OCI-LY1 (cell line): ENCODE measurements around the gene PCNT.

ENCODE experiments used
- CTCF ChIP-seq: fragments of 200-600 bp; sonication (generic), shearing (Covaris generic); IDR thresholded peaks from 2 replicates; pipeline ENCODE4 v1.5.1; 2017; ENCODE audit warnings: mild to moderate bottlenecking, antibody characterized with exemption, low read length, moderate library complexity, mixed read lengths
- EZH2 ChIP-seq: fragments of 200-600 bp; sonication (generic), shearing (Covaris generic); IDR thresholded peaks from 2 replicates; pipeline ENCODE4 v1.8.0; 2017; ENCODE audit warnings: borderline replicate concordance, mixed run types, mild to moderate bottlenecking, antibody characterized with exemption, low read length, moderate library complexity, mixed read lengths

GRCh38 chr21:46319186-46319585 lies 4.8 kb upstream of the PCNT start:
- TF ChIP-seq CTCF = no peak
- TF ChIP-seq EZH2 = no peak
